ENCODE results near the gene ANKRD22. TPM values are rescaled to one million over a fixed set of nuclear protein-coding genes. Genes with fewer than 3 reads are reported as not detected.

ANKRD22 gene
- total and polyA plus RNA-seq, 2 donors (not counting 1 experiment from before 2014, with no cell fraction given) = 0.09 TPM; not detected in 1

- H3K9me3 ChIP-seq (ENCODE audit: control extremely low read depth in 1 of 3, control insufficient read depth in 2 of 3, insufficient read depth in 1 of 3, low read length in 2 of 3) = no peaks in the 10 kb centered on the region
- H3K27ac ChIP-seq (ENCODE audit: low read length in 2 of 2) = no peak overlapping the region
- WGBS (ENCODE audit: insufficient coverage) = no CpG with 5 or more reads among the region's 1 CpG
- TF ChIP-seq CTCF (IDR thresholded peaks at IDR 0.05) = no peak
- TF ChIP-seq EZH2 (IDR thresholded peaks at IDR 0.05; ENCODE audit: borderline replicate concordance, insufficient read depth, low read depth, low read length, poor library complexity, severe bottlenecking) = no peak
- ChIA-PET POLR2A (no interaction called here), CTCF (interaction anchor here (0.9 to 1.2 kb wide), 2 partner anchors 15 to 81 kb away, joined by 4 to 5 read pairs; no protein-coding TSS in a partner anchor)
- DNase-seq (no peak), ATAC-seq (ENCODE audit: low read depth) (no peak)
- no peaks in the 10 kb centered on the region for H3K4me1 Mint-ChIP-seq
- H3K27me3 ChIP-seq (replicated peaks in 1 of 4; ENCODE audit: control extremely low read depth in 1 of 4, control insufficient read depth in 3 of 4, insufficient read depth in 4 of 4, low read length in 3 of 4) = no peaks in the 10 kb centered on the region
- no peaks in the 10 kb centered on the region for H4K20me1 ChIP-seq (ENCODE audit: control insufficient read depth, insufficient read depth, low read length, poor library complexity, severe bottlenecking)
- H2AFZ ChIP-seq (ENCODE audit: insufficient read depth, low read depth, low read length, poor library complexity, severe bottlenecking) = no peak overlapping the region
- no peaks in the 10 kb centered on the region for H3K36me3 ChIP-seq (replicated peaks in 1 of 2; ENCODE audit: control extremely low read depth in 1 of 2, control insufficient read depth in 1 of 2, extremely low read depth in 1 of 2, insufficient read depth in 2 of 2, low read length in 1 of 2)
- H3K79me2 ChIP-seq (ENCODE audit: control insufficient read depth, insufficient read depth, low read length) = no peaks in the 10 kb centered on the region
- no peak overlapping the region for H3K4me2 ChIP-seq (replicated peaks; ENCODE audit: low read depth, low read length, poor library complexity, severe bottlenecking)
- no peaks in the 10 kb centered on the region for H3K4me1 ChIP-seq (ENCODE audit: control insufficient read depth in 2 of 2, insufficient read depth in 2 of 2, low read length in 2 of 2)
- H3K4me3 Mint-ChIP-seq = no peak overlapping the region
- no peak overlapping the region for H3K9ac ChIP-seq (ENCODE audit: low read length)
- H3K9me3 Mint-ChIP-seq (ENCODE audit: insufficient read depth) = no peaks in the 10 kb centered on the region
- intact Hi-C loops (cut with micrococcal nuclease) = no loop called here
- peak overlapping the region in 1 of 5 experiments; percentile 30 for H3K4me3 ChIP-seq (ENCODE audit: control extremely low read depth in 1 of 5, extremely low read depth in 1 of 5, insufficient read depth in 1 of 5, low read depth in 2 of 5, low read length in 4 of 5)
- no peak overlapping the region for H3K27ac Mint-ChIP-seq
- H3K27me3 Mint-ChIP-seq = no peaks in the 10 kb centered on the region
These were observed 932 bp downstream of the ANKRD22 start for GRCh38 chr10:88850712-88851111.

- no peaks in the 10 kb centered on the region for H3K79me2 ChIP-seq (ENCODE audit: control insufficient read depth, insufficient read depth, low read length)
- no peak overlapping the region for H3K9ac ChIP-seq (ENCODE audit: low read length)
- no peak overlapping the region for H3K4me3 ChIP-seq (ENCODE audit: control extremely low read depth in 1 of 5, extremely low read depth in 1 of 5, insufficient read depth in 1 of 5, low read depth in 2 of 5, low read length in 4 of 5)
- no peak overlapping the region for H2AFZ ChIP-seq (ENCODE audit: insufficient read depth, low read depth, low read length, poor library complexity, severe bottlenecking)
- H3K4me3 Mint-ChIP-seq = no peak overlapping the region
- no peaks in the 10 kb centered on the region for H3K4me1 ChIP-seq (ENCODE audit: control insufficient read depth in 2 of 2, insufficient read depth in 2 of 2, low read length in 2 of 2)
- H3K4me1 Mint-ChIP-seq = no peaks in the 10 kb centered on the region
- H3K9me3 Mint-ChIP-seq (ENCODE audit: insufficient read depth) = no peaks in the 10 kb centered on the region
- no CpG with 5 or more reads among the region's 1 CpG for WGBS (ENCODE audit: insufficient coverage)
- ChIA-PET POLR2A (no interaction called here), CTCF (interaction anchor here (0.7 to 1.0 kb wide), 3 partner anchors 14 to 85 kb away, joined by 3 to 4 read pairs (median 3); no protein-coding TSS in a partner anchor)
- H3K27me3 Mint-ChIP-seq = no peaks in the 10 kb centered on the region
- no peak for TF ChIP-seq CTCF (IDR thresholded peaks at IDR 0.05)
- no peak for TF ChIP-seq EZH2 (IDR thresholded peaks at IDR 0.05; ENCODE audit: borderline replicate concordance, insufficient read depth, low read depth, low read length, poor library complexity, severe bottlenecking)
- intact Hi-C loops (cut with micrococcal nuclease) = no loop called here
- H3K4me2 ChIP-seq (replicated peaks; ENCODE audit: low read depth, low read length, poor library complexity, severe bottlenecking) = no peak overlapping the region
- DNase-seq = no peak
- no peaks in the 10 kb centered on the region for H4K20me1 ChIP-seq (ENCODE audit: control insufficient read depth, insufficient read depth, low read length, poor library complexity, severe bottlenecking)
- H3K9me3 ChIP-seq (ENCODE audit: control extremely low read depth in 1 of 3, control insufficient read depth in 2 of 3, insufficient read depth in 1 of 3, low read length in 2 of 3) = no peaks in the 10 kb centered on the region
- no peak overlapping the region for H3K27ac Mint-ChIP-seq
- no peaks in the 10 kb centered on the region for H3K36me3 ChIP-seq (replicated peaks in 1 of 2; ENCODE audit: control extremely low read depth in 1 of 2, control insufficient read depth in 1 of 2, extremely low read depth in 1 of 2, insufficient read depth in 2 of 2, low read length in 1 of 2)
- no peak for ATAC-seq (ENCODE audit: low read depth)
- no peak overlapping the region for H3K27ac ChIP-seq (ENCODE audit: low read length in 2 of 2)
- H3K27me3 ChIP-seq (replicated peaks in 1 of 4; ENCODE audit: control extremely low read depth in 1 of 4, control insufficient read depth in 3 of 4, insufficient read depth in 4 of 4, low read length in 3 of 4) = no peaks in the 10 kb centered on the region
These were observed 2.4 kb downstream of the ANKRD22 start for GRCh38 chr10:88849234-88849633.
